Measurements from ENCODE around the gene ACSL6. TPM values are rescaled to one million over a fixed set of nuclear protein-coding genes. Genes with fewer than 3 reads are reported as not detected.

The ACSL6 gene
- total and polyA plus RNA-seq, 2 experiments from 2014 or later = 1.7 to 2.4 TPM

DNA sequence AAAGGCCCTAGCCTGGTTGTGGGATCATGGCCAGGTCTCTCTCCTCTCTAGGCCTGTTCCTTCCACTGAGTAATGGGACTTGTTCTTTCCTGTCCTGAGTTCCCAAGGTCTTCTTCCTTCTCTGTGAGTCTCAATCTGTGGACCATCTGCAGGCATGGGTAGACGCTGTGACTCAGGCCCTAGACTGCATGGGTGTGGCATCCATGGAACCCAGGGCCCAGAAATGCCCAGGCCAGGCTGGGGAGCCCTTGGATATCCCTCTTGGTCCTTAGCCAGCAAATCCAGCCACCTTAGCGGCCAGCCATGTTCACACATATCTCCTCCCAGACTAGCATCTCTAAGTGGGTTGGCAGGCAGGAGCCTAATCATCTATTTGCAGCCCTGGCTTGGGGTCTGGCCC, 2.3 kb upstream of the ACSL6 start:
- 83% methylated on average over 2 of the region's 2 CpGs for WGBS (ENCODE audit: low lambda C conversion rate, missing lambda C conversion rate)
- H3K27me3 ChIP-seq = peaks cover 70% of the 10 kb centered on the region
- TF ChIP-seq, protein P1, sequence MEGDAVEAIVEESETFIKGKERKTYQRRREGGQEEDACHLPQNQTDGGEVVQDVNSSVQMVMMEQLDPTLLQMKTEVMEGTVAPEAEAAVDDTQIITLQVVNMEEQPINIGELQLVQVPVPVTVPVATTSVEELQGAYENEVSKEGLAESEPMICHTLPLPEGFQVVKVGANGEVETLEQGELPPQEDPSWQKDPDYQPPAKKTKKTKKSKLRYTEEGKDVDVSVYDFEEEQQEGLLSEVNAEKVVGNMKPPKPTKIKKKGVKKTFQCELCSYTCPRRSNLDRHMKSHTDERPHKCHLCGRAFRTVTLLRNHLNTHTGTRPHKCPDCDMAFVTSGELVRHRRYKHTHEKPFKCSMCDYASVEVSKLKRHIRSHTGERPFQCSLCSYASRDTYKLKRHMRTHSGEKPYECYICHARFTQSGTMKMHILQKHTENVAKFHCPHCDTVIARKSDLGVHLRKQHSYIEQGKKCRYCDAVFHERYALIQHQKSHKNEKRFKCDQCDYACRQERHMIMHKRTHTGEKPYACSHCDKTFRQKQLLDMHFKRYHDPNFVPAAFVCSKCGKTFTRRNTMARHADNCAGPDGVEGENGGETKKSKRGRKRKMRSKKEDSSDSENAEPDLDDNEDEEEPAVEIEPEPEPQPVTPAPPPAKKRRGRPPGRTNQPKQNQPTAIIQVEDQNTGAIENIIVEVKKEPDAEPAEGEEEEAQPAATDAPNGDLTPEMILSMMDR (IDR thresholded peaks at IDR 0.05; ENCODE audit: poor library complexity) = no peak
- TF ChIP-seq EZH2phosphoT487 (IDR thresholded peaks at IDR 0.05; ENCODE audit: low read depth, severe bottlenecking, unreplicated experiment) (no peak), EZH2 (IDR thresholded peaks at IDR 0.05; ENCODE audit: borderline replicate concordance) (no peak)
- H3K4me2 ChIP-seq = no peak overlapping the region
- no peak overlapping the region for H3K27ac ChIP-seq
- H4K20me1 ChIP-seq (ENCODE audit: insufficient read depth, poor library complexity, severe bottlenecking) = no peaks in the 10 kb centered on the region
- H3K4me3 ChIP-seq = no peak overlapping the region
- no peak for DNase-seq (ENCODE audit: low spot score)
- H2AFZ ChIP-seq = no peak overlapping the region
- H3K79me2 ChIP-seq = no peaks in the 10 kb centered on the region
- H3K4me1 ChIP-seq (ENCODE audit: insufficient read depth) = no peaks in the 10 kb centered on the region
- H3K9me2 ChIP-seq (replicated peaks; ENCODE audit: insufficient read depth) = no peaks in the 10 kb centered on the region
- no peaks in the 10 kb centered on the region for H3K36me3 ChIP-seq (replicated peaks; ENCODE audit: insufficient read depth, low read depth)
- H3K9me3 ChIP-seq (ENCODE audit: low read depth) = no peaks in the 10 kb centered on the region

DNA sequence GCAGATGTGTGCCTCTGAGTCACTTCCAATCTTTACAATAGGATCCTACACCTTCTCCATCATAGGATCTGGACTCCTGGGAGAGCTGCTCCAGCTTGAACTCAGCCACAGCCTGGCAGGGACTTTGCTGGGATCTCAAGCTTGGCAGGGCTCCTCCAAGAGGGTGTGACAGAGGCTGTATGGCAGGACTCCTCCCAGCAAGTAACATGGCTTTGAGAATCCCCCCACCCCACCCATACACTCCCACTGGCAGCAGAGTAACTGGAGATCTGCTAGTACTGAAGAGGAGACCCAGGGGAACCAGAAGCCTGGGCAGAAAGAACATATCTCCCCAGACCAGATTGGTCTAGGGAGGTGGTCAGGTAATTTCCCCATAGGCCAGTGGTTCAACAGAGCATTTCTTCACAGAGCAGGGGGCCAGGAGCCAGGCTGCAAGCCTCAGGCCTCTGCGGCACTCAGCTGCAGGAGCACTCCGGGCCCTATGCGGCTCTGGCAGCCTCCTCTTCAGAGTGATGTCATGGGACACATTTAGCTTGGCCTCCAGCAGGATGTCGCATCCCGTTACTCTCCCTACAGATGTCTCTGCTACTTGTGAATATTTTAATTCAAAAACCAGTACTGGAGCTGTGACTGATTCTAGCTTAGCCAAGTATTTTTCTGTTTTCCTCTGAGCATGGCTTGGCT, 1.7 kb upstream of the ACSL6 start:
- Histone ChIP-seq H3K4me3 (no peak overlapping the region), H3K79me2 (no peaks in the 10 kb centered on the region), H2AFZ (no peak overlapping the region), H3K36me3 (replicated peaks; ENCODE audit: insufficient read depth, low read depth) (no peaks in the 10 kb centered on the region), H3K4me1 (ENCODE audit: insufficient read depth) (no peaks in the 10 kb centered on the region), H4K20me1 (ENCODE audit: insufficient read depth, poor library complexity, severe bottlenecking) (no peaks in the 10 kb centered on the region), H3K27ac (no peak overlapping the region), H3K9me2 (replicated peaks; ENCODE audit: insufficient read depth) (no peaks in the 10 kb centered on the region), H3K9me3 (ENCODE audit: low read depth) (no peaks in the 10 kb centered on the region), H3K27me3 (peaks cover 65% of the 10 kb centered on the region), H3K4me2 (no peak overlapping the region)
- no peak for DNase-seq (ENCODE audit: low spot score)
- no peak for TF ChIP-seq EZH2phosphoT487 (IDR thresholded peaks at IDR 0.05; ENCODE audit: low read depth, severe bottlenecking, unreplicated experiment)
- no peak for TF ChIP-seq EZH2 (IDR thresholded peaks at IDR 0.05; ENCODE audit: borderline replicate concordance)
- TF ChIP-seq, protein P1 (IDR thresholded peaks at IDR 0.05; ENCODE audit: poor library complexity) = no peak
- WGBS (ENCODE audit: low lambda C conversion rate, missing lambda C conversion rate) = 91% methylated on average over 5 of the region's 5 CpGs

DNA sequence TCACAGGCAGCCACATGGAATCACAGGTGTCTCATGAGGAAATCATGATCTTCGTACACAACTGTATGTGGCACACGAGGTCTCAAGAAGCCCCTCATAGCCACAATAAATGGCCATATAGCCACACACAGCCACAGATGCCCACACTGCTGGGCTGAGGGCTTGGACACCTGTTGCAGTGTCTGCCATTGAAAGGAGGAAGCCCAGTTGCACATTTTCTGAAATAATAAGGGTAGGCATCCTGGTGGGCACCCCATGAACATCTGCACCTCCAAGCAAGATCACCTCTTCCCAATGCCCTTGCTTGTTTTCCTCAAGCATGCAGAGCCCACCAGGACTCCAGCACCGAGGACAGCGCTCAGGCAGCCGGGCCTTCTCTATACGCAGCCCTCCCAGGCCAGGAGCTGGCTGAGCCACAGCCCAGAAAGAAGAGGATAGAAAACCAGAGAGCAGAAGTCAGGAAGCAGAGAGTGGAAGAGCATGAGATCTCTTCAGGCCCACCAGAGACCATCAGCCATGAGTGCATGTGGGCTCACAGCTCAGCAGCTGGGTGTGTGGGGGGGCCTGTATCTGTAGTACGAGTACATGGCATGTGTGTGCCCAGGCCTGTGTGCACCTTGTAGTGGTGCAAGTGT, 1.0 kb upstream of the ACSL6 start:
- no peak overlapping the region for H2AFZ ChIP-seq
- H3K9me3 ChIP-seq (ENCODE audit: low read depth) = no peaks in the 10 kb centered on the region
- peaks cover 60% of the 10 kb centered on the region for H3K27me3 ChIP-seq
- H3K27ac ChIP-seq = no peak overlapping the region
- H3K4me1 ChIP-seq (ENCODE audit: insufficient read depth) = no peaks in the 10 kb centered on the region
- H3K4me3 ChIP-seq = no peak overlapping the region
- TF ChIP-seq EZH2phosphoT487 (IDR thresholded peaks at IDR 0.05; ENCODE audit: low read depth, severe bottlenecking, unreplicated experiment) = no peak
- TF ChIP-seq, protein P1 (IDR thresholded peaks at IDR 0.05; ENCODE audit: poor library complexity) = no peak
- no peak for TF ChIP-seq EZH2 (IDR thresholded peaks at IDR 0.05; ENCODE audit: borderline replicate concordance)
- H3K4me2 ChIP-seq = peak overlapping the region; percentile 97
- DNase-seq (ENCODE audit: low spot score) = peak; percentile 88
- 30% methylated on average over 7 of the region's 7 CpGs for WGBS (ENCODE audit: low lambda C conversion rate, missing lambda C conversion rate)
- H4K20me1 ChIP-seq (ENCODE audit: insufficient read depth, poor library complexity, severe bottlenecking) = no peaks in the 10 kb centered on the region
- H3K79me2 ChIP-seq = no peaks in the 10 kb centered on the region
- no peaks in the 10 kb centered on the region for H3K36me3 ChIP-seq (replicated peaks; ENCODE audit: insufficient read depth, low read depth)
- no peaks in the 10 kb centered on the region for H3K9me2 ChIP-seq (replicated peaks; ENCODE audit: insufficient read depth)

Measured in hepatocyte (in vitro differentiated cells).